Panc1 (cell line): ENCODE data around the gene GRIN3B. TPM values are rescaled to one million over a fixed set of nuclear protein-coding genes. Genes with fewer than 3 reads are reported as not detected.

Source experiments
- ATAC-seq: fragments of 200-7000 bp; cut with Tn5 transposase; 2 replicates; pipeline ENCODE4 v1.9.1; 2020; ENCODE audit warnings: mild to moderate bottlenecking, moderate library complexity
- BruUV-seq: library from RNA; stranded (reverse); fragments of 400-500 nt; replicated peaks from 2 replicates; lab custom pipeline; 2021; lab: Mats Ljungman, UMichigan
- CTCF ChIA-PET: fragments of 300-600 bp; sonication (Branson Sonifier 250); formaldehyde crosslinking; loops from one replicate; lab custom pipeline; 2022; ENCODE audit warnings: antibody characterized with exemption; lab: Charles Lee
- POLR2A ChIA-PET: fragments of 300-600 bp; sonication (Branson Sonifier 250); formaldehyde crosslinking; loops from one replicate; lab custom pipeline; 2022; ENCODE audit warnings: antibody characterized with exemption; lab: Charles Lee
- DNase-seq: peaks from one replicate; pipeline ENCODE4 v3.0.0-alpha.2; 2010; ENCODE audit warnings: low read depth, low spot score
- H3K27ac ChIP-seq: 2 replicates; pipeline ENCODE4 v1.5.1; 2011; ENCODE audit warnings: mild to moderate bottlenecking, low read length, inconsistent platforms
- H3K27me3 ChIP-seq: fragments of 200-500 bp; sonication (Bioruptor generic); 2 replicates; pipeline ENCODE4 v1.6.0; 2014; ENCODE audit warnings: low read length, inconsistent platforms; ENCODE audit not compliant: control insufficient read depth, insufficient read depth
- H3K36me3 ChIP-seq: fragments of 200-500 bp; sonication (Bioruptor generic); 2 replicates; pipeline ENCODE4 v1.5.1; 2014; ENCODE audit warnings: inconsistent platforms, mild to moderate bottlenecking, low read length, moderate library complexity; ENCODE audit not compliant: control insufficient read depth, insufficient read depth
- H3K4me1 ChIP-seq: 2 replicates; pipeline ENCODE4 v1.5.1; 2011; ENCODE audit warnings: inconsistent platforms, mild to moderate bottlenecking, low read length, moderate library complexity; ENCODE audit not compliant: control insufficient read depth, insufficient read depth
- H3K4me3 ChIP-seq, 2 experiments: 2 replicates each; pipeline ENCODE4 v1.5.1; 2011 to 2012; ENCODE audit warnings: low read depth in 2 of 2, low read length in 2 of 2, mild to moderate bottlenecking in 2 of 2, inconsistent platforms in 1 of 2, moderate library complexity in 1 of 2
- H3K9me3 ChIP-seq: fragments of 200-500 bp; sonication (Bioruptor generic); 2 replicates; pipeline ENCODE4 v1.5.1; 2014; ENCODE audit warnings: low read depth, mild to moderate bottlenecking, inconsistent platforms, low read length, moderate library complexity; ENCODE audit not compliant: control insufficient read depth, insufficient read depth
- POLR2AphosphoS5 ChIP-seq: IDR thresholded peaks from 2 replicates; pipeline ENCODE4 v1.6.1; 2012; ENCODE audit warnings: mild to moderate bottlenecking, low read depth, low read length, moderate library complexity
- SIN3A ChIP-seq: IDR thresholded peaks from 2 replicates; pipeline ENCODE4 v1.6.1; 2012; ENCODE audit warnings: low read depth, mild to moderate bottlenecking, low read length, moderate library complexity, borderline replicate concordance; ENCODE audit not compliant: insufficient read depth
- TCF7L2 ChIP-seq: IDR thresholded peaks from 2 replicates; pipeline ENCODE4 v1.6.1; 2011; ENCODE audit warnings: mild to moderate bottlenecking, low read depth, low read length, inconsistent platforms
- in situ Hi-C: cut with HindIII; loops from 2 replicates; pipeline ENCODE4 v1.10.0; 2016; ENCODE audit warnings: low sequenced_read_pairs, low pct_unique_long_range_greater_than_20kb
- intact Hi-C: fragments of 100-400 bp; cut with micrococcal nuclease; formaldehyde crosslinking; loops from one replicate; pipeline ENCODE4 v1.10.0; 2022; ENCODE audit not compliant: unreplicated experiment
- total RNA-seq: library from RNA; stranded (reverse); gene quantifications from one replicate; pipeline ENCODE4 v1.2.1, GENCODE V29; 2021; ENCODE audit not compliant: unreplicated experiment
- TF ChIP-seq, protein P1 (sequence below): fragments of 450-650 bp; IDR thresholded peaks from 2 replicates; pipeline ENCODE4 v1.5.1; 2017; ENCODE audit warnings: mild to moderate bottlenecking
- TF ChIP-seq, protein P2 (sequence below), 2 experiments: IDR thresholded peaks; 2 replicates each; pipeline ENCODE4 v1.6.1; 2011 to 2012; ENCODE audit warnings: low read depth in 2 of 2, control low read depth in 1 of 2, low read length in 1 of 2, mild to moderate bottlenecking in 1 of 2, moderate library complexity in 1 of 2; ENCODE audit not compliant: insufficient read depth in 1 of 2

The GRIN3B gene
- total RNA-seq, 1 experiment from 2014 or later, result 4.6 TPM

DNA sequence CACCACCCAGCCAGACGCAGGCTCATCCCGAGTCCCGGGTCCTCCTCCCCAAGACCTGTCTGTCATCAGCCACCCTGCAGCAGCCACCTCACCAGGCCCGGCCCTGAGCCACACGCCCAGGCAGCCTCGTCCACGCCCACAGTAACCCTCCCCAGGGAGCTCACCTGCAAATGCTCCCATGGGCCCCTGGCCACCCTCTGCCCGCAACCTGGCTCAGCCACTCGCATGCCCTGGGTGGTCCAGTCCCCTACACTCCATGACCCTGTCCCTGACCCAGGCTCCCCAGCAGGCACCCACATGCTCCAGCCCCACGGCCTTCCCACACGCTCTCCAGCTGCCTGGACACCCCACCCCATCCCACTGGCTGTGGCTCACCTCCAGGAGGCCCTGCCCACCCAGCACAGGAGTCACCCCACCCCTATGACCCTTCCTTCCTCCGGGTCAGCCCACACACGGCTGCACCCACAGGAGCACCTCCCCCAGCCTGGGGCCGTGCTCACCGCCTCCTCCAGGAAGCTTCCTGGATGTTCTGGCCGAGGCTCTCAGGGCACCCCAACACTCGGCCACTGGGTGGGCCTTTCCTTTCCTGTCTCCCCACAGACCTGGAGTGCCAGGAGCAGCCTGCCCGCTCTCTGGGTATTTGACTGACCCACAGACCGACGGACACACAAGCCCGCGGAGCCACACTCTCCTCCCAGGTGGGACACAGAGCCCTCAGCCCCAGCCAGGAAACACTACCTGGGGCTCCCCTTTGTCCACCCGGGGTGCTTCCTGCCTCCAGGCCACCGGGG, 17.1 kb downstream of the GRIN3B start:
- Histone ChIP-seq H3K4me3 (peak overlapping the region; percentile 4 to 11; a peak in 2 of 4 replicates), H3K4me1 (peaks cover 20% of the 10 kb centered on the region), H3K27ac (peak overlapping the region; percentile 84), H3K27me3 (no peaks in the 10 kb centered on the region), H3K36me3 (no peaks in the 10 kb centered on the region; the same call in 1 of the 2 replicates), H3K9me3 (no peaks in the 10 kb centered on the region)
- intact Hi-C loops (no loop called here), in situ Hi-C loops (no loop called here)
- ChIA-PET POLR2A (interaction anchor here (0.8 kb wide), 1 partner anchor 9 kb away, joined by 4 read pairs; the partner anchor contains the start of gene CNN2), CTCF (interaction anchor here (0.6 to 0.7 kb wide), 2 partner anchors 9 to 168 kb away, joined by 5 to 13 read pairs; partner anchors contain the start of gene CNN2)
- ATAC-seq, result peak; percentile 17
- TF ChIP-seq POLR2AphosphoS5, result no peak
- no peak for TF ChIP-seq TCF7L2
- TF ChIP-seq, protein P1, sequence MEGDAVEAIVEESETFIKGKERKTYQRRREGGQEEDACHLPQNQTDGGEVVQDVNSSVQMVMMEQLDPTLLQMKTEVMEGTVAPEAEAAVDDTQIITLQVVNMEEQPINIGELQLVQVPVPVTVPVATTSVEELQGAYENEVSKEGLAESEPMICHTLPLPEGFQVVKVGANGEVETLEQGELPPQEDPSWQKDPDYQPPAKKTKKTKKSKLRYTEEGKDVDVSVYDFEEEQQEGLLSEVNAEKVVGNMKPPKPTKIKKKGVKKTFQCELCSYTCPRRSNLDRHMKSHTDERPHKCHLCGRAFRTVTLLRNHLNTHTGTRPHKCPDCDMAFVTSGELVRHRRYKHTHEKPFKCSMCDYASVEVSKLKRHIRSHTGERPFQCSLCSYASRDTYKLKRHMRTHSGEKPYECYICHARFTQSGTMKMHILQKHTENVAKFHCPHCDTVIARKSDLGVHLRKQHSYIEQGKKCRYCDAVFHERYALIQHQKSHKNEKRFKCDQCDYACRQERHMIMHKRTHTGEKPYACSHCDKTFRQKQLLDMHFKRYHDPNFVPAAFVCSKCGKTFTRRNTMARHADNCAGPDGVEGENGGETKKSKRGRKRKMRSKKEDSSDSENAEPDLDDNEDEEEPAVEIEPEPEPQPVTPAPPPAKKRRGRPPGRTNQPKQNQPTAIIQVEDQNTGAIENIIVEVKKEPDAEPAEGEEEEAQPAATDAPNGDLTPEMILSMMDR, result no peak
- TF ChIP-seq, protein P2, sequence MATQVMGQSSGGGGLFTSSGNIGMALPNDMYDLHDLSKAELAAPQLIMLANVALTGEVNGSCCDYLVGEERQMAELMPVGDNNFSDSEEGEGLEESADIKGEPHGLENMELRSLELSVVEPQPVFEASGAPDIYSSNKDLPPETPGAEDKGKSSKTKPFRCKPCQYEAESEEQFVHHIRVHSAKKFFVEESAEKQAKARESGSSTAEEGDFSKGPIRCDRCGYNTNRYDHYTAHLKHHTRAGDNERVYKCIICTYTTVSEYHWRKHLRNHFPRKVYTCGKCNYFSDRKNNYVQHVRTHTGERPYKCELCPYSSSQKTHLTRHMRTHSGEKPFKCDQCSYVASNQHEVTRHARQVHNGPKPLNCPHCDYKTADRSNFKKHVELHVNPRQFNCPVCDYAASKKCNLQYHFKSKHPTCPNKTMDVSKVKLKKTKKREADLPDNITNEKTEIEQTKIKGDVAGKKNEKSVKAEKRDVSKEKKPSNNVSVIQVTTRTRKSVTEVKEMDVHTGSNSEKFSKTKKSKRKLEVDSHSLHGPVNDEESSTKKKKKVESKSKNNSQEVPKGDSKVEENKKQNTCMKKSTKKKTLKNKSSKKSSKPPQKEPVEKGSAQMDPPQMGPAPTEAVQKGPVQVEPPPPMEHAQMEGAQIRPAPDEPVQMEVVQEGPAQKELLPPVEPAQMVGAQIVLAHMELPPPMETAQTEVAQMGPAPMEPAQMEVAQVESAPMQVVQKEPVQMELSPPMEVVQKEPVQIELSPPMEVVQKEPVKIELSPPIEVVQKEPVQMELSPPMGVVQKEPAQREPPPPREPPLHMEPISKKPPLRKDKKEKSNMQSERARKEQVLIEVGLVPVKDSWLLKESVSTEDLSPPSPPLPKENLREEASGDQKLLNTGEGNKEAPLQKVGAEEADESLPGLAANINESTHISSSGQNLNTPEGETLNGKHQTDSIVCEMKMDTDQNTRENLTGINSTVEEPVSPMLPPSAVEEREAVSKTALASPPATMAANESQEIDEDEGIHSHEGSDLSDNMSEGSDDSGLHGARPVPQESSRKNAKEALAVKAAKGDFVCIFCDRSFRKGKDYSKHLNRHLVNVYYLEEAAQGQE (IDR thresholded peaks at IDR 0.05; ENCODE audit: insufficient read depth in 1 of 2, low read depth in 2 of 2, low read length in 1 of 2), result no peak
- TF ChIP-seq SIN3A, result no peak
- DNase-seq, result no peak
- BruUV-seq, result no TSS peak

DNA sequence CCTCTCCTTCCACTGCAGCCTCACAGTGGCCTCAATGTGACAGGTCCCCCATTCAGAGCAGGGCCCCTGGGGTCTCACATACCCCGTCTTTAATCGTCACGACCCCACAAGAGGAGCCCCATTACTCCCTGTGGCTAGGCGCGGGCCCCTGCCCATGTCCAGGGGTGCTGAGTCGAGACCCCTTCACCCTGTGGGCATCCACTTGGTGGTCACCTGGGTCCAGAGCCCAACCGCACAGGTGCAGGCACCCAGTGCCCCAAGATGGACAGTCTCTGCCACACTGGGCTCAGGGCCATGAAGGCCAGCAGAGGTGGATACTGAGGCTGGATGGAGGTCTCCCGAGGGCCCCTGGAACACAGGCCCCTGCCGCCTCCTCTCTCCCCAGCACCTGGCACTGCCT, 17.7 kb downstream of the GRIN3B start:
- ATAC-seq, result no peak
- Histone ChIP-seq H3K27ac (peak overlapping the region; percentile 84), H3K9me3 (no peaks in the 10 kb centered on the region), H3K36me3 (no peaks in the 10 kb centered on the region; the same call in 1 of the 2 replicates), H3K4me1 (peaks cover 20% of the 10 kb centered on the region), H3K27me3 (no peaks in the 10 kb centered on the region), H3K4me3 (peak overlapping the region; percentile 55 to 75; a peak in 2 of 4 replicates)
- in situ Hi-C loops, result no loop called here
- no peak for TF ChIP-seq POLR2AphosphoS5
- TF ChIP-seq TCF7L2, result no peak
- TF ChIP-seq, protein P1, result no peak
- TF ChIP-seq, protein P2 (IDR thresholded peaks at IDR 0.05; ENCODE audit: insufficient read depth in 1 of 2, low read depth in 2 of 2, low read length in 1 of 2), result no peak
- no peak for TF ChIP-seq SIN3A
- ChIA-PET CTCF (interaction anchor here (0.7 kb wide), 1 partner anchor 8 kb away, joined by 5 read pairs; the partner anchor contains the start of gene CNN2), POLR2A (no interaction called here)
- no TSS peak for BruUV-seq
- intact Hi-C loops, result no loop called here
- DNase-seq, result no peak
